ENCODE measurements around the gene WNT3A.

WNT3A gene

DNA sequence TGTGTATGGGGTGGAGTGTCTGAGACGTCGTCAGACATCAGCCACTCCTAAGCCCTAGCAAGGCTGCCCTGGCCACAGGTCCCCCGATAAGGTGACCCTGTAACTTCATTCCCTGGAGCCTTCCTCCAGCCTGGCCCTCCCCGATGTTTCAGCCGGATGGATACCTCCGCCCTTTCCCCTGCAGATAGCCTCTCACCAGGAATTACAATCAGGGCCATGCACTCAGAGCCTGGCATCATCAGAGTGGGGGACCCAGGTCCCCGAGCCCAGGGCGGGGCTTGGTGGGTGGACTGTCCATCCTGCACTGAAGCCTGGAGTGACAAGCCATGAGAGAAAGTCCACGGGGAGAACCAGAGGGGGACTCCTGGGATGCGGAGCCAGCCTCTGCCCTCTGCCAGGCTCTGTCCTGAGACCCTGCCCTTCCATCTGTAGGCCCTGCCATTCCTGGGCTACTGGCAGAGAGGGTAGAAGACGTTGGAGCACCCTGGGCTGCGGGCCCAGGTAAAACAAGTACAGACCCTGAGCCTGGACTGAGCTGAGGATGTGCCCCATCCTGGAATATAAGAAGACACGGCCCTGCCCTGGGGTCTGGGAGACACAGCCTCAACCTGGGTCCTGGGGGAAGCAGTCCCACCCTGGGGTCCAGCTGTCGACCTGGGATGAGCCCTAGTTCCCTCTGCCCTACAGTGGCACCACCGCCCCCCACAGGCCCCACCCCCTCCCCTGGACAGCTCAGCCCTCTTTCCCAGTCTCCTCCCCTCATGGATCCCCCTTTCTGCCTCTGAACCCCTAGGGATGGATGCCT is 58.9 kb downstream of the WNT3A start:
- no peak overlapping the region for H3K4me3 ChIP-seq (replicated peaks; ENCODE audit: low read depth, low read length)
- DNase-seq (ENCODE audit: extremely low read depth, low read depth) = no peak
- TF ChIP-seq, protein P1, sequence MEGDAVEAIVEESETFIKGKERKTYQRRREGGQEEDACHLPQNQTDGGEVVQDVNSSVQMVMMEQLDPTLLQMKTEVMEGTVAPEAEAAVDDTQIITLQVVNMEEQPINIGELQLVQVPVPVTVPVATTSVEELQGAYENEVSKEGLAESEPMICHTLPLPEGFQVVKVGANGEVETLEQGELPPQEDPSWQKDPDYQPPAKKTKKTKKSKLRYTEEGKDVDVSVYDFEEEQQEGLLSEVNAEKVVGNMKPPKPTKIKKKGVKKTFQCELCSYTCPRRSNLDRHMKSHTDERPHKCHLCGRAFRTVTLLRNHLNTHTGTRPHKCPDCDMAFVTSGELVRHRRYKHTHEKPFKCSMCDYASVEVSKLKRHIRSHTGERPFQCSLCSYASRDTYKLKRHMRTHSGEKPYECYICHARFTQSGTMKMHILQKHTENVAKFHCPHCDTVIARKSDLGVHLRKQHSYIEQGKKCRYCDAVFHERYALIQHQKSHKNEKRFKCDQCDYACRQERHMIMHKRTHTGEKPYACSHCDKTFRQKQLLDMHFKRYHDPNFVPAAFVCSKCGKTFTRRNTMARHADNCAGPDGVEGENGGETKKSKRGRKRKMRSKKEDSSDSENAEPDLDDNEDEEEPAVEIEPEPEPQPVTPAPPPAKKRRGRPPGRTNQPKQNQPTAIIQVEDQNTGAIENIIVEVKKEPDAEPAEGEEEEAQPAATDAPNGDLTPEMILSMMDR (IDR thresholded peaks at IDR 0.05; ENCODE audit: low read depth, low read length, missing control alignments) = no peak

DNA sequence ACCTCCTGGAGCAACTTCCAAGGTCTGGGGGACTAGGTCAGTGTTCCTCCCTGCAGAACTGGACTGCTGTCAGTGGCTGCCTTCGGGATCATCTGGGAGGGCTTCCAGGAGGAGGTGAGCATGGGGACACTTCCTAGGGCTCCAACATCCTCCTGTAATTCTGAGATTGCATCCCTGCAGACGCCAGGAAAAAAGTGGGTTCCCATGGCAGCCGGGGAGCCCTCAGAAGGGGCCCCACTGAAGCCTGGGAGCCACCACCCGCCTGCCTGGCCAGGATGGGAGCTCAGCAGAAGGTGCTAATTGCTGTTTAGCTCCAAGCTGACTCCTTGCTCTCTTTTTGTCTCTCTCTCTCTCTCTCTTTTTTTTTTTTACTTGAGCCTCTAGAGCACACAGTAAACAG is 59.6 kb downstream of the WNT3A start:
- H3K4me3 ChIP-seq (replicated peaks; ENCODE audit: low read depth, low read length) = no peak overlapping the region
- no peak for DNase-seq (ENCODE audit: extremely low read depth, low read depth)
- TF ChIP-seq, protein P1 (IDR thresholded peaks at IDR 0.05; ENCODE audit: low read depth, low read length, missing control alignments) = no peak

DNA sequence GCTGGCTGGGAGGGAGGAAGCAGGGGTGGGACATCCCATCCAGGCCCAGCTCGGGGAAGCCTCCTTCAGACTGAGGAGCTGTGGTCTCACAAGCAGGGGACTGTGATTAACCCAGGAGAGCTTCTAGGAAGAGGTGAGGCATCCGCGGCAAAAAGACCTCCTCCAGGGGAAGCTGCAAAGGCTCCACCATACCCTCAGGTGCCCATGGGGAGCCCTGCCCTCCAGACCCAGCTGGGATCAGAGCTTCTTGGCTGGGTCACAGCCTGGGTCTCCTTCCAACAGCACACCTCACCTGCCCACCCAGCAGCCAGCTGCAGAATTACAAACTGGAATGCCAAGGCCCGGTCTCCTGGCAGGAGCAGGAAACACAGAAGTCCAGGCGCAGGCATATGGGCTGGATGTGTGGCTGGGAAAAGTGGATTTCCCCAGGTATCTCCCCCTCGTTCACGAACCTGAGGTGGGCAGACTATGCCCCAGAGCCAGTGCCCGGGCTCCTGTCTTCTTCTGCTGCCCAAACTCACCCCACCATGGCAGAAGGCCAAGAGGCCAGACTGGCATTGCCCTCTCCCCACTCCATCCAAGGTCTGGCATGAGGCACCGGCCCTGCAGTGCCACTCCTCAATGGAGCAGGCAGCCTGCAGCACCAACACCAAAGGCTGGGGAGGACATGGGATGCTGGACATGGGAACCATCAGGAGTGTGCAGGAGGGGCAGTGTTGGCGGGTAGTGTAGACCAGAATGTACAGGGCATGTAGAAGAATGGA is 60.3 kb downstream of the WNT3A start:
- TF ChIP-seq, protein P1 (IDR thresholded peaks at IDR 0.05; ENCODE audit: low read depth, low read length, missing control alignments) = no peak

DNA sequence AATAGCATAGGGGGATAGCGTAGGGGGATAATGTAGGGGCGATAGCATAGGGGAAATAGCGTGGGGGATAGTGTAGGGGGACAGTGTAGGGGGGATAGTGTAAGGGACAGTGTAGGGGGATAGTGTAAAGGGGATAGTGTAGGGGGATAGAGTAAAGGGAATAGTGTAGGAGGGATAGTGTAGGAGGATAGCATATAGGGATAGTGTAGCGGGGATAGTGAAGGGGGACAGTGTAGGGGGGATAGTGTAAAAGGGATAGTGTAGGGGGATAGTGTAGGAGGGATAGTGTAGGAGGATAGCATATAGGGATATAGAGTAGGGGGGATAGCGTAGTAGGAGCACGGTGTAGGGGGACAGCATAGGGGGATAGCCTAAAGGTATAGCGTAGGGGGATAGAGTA is 61.6 kb downstream of the WNT3A start:
- TF ChIP-seq, protein P1 (IDR thresholded peaks at IDR 0.05; ENCODE audit: low read depth, low read length, missing control alignments) = no peak
- H3K4me3 ChIP-seq (replicated peaks; ENCODE audit: low read depth, low read length) = no peak overlapping the region
- DNase-seq (ENCODE audit: extremely low read depth, low read depth) = no peak

More for the DNA sequence above, 60.3 kb downstream of the WNT3A start:
- DNase-seq (ENCODE audit: extremely low read depth, low read depth) = no peak
- no peak overlapping the region for H3K4me3 ChIP-seq (replicated peaks; ENCODE audit: low read depth, low read length)

DNA sequence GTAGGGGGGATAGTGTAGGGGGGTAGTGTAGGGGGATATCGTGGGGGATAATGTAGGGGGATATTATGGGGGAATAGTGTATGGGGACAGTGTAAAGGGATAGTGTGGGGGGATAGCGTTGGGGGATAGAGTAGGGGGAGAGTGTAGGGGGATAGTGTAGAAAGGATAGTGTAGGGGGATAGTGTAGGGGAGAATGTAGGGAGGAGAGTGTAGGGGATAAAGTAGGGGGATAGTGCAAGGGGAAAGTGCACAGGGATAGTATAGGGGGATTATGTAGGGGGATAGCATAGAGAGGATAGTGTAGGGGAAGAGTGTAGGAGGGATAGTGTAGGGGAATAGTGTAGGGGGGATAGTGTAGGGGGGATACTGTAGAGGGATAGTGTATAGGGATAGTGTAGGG is 63.4 kb downstream of the WNT3A start:
- no peak for DNase-seq (ENCODE audit: extremely low read depth, low read depth)
- no peak overlapping the region for H3K4me3 ChIP-seq (replicated peaks; ENCODE audit: low read depth, low read length)
- TF ChIP-seq, protein P1 (IDR thresholded peaks at IDR 0.05; ENCODE audit: low read depth, low read length, missing control alignments) = no peak

DNA sequence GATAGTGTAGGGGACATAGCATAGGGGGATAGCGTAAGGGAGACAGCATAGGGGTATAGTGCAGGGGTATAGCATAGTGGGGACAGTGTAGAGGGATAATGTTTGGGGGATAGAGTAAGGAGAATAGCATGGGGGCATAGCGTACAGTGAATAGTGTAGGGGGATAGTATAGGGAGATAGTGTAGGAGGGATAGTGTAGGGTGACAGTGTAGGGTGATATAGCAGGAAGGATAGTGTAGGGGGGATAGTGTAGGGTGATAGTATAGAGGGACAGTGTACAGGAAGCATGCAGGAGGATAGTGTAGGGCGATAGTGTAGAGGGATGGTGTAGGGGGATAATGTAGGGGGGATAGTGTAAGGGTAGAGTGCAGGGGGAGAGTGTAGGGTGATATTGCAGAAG is 64.1 kb downstream of the WNT3A start:
- DNase-seq (ENCODE audit: extremely low read depth, low read depth) = no peak
- TF ChIP-seq, protein P1 (IDR thresholded peaks at IDR 0.05; ENCODE audit: low read depth, low read length, missing control alignments) = no peak
- no peak overlapping the region for H3K4me3 ChIP-seq (replicated peaks; ENCODE audit: low read depth, low read length)

Data from HFF-Myc (cell line).